ENCODE data around the gene NFX1. TPM values are rescaled to one million over a fixed set of nuclear protein-coding genes. Genes with fewer than 3 reads are reported as not detected.
"Not testable (repeated sequence)": the region's sequence is repeated elsewhere in the genome, so short reads cannot be mapped to it uniquely, and the experiment has no call there.

NFX1 gene
- total RNA-seq, 1 experiment from 2014 or later = 23.4 TPM

DNA sequence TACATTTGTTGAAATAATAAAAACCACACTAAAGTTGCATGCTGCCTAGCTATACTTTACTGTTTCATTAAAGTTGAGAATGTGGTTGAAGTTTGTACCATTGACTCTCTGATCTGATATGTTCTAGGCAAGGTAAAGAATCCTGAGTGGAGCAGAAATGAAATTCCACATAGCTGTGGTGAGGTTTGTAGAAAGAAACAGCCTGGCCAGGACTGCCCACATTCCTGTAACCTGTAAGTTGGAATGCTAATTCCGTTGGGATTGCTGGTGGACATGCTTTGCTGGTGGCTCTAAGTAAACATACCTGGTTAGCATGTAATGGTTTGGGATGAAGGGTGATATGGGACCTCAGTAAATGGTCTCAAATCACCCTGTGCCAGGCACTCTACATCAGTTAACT lies 16.8 kb downstream of the NFX1 start:
- no peak for DNase-seq (ENCODE audit: low read depth)

DNA sequence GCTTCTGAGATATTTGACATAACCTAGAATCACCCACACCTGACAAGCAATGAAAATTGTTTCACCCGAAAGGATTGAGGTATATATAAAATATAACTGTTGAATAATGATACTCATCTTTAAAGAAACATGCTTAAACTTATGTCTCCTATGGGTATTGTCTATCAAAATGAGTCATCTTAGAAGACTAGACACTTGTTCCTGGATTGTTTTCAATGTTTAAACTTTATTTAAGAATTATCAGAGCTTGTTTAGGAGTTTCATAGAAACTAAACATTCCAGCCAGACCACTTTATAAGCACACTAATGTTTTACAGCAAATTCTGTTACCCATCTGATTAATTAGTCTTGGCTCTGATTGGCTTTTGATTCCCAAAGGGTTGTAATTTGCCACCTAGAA lies 19.6 kb downstream of the NFX1 start:
- no peak for DNase-seq (ENCODE audit: low read depth)

DNA sequence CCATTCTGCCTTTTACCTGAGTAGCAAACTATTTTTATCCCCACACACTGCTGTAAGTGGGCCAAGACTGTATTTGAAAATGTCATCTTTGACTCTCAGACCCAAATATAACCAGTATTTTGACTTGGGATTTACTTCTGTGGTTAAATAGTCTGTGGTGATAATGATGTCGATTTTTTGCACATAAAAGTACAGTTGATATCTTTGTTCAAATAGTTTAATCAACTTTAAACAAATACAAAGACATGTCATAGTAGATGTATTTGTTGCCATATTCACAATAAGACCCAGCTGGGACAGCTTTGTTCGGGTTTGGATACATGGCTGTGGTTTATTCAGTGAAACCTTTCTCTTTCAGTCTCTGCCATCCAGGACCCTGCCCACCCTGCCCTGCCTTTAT lies 20.4 kb downstream of the NFX1 start:
- no peak for DNase-seq (ENCODE audit: low read depth)

DNA sequence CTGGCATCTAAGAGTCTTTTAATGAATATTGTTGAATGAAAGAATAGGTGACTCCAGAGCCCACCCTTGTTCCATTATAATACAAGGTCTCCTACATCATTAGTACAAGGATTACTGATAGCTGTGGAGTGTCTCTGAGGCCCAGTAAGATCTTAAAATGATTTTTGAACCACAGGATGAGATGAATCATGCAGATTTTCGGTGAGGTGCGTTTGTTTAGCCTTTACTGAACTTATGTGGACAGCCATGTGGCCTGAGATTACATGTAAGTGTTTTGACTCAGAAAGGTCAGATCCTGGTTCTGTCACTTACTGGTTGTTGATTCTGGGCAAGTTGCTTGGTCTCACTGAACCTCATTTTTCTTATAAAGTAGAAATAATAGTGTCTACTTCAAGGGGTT lies 21.6 kb downstream of the NFX1 start:
- DNase-seq (ENCODE audit: low read depth) = peak; percentile 27

DNA sequence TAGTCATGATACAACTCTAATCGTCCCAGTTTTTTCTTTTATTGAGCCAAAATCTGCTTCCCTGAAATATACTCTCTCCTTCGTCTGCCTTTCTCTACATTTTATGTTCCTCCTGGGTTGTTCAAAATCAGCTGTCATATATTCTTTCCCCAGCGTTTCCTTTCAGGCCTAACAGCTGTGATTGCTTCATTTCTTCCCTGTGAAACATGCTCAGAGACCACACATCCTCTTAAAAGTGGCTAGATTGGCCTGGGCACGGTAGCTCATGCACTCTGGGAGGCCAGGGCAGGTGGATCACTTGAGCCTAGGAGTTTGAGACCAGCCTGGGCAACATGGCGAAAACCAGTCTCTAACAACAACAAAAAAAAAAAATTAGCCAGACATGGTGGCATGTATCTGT lies 25.1 kb downstream of the NFX1 start:
- DNase-seq (ENCODE audit: low read depth) = peak; percentile 75

DNA sequence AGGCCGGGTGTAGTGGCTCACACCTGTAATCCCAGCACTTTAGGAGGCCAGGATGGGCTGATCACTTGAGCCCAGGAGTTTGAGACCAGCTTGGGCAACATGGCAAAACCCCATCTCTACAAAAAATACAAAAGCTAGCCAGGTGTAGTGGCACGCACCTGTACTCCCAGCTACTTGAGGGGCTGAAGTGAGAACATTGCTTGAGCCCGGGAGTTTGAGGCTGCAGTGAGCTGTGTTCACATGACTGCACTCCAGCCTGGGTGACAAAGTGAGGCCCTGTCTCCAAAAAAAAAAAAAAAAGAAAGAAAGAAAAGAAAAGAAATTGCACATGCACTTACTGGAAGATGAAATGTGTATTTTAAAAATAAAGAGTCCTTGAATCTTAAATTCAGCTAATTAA lies 26.8 kb downstream of the NFX1 start:
- not testable (repeated sequence) for DNase-seq (ENCODE audit: low read depth)

DNA sequence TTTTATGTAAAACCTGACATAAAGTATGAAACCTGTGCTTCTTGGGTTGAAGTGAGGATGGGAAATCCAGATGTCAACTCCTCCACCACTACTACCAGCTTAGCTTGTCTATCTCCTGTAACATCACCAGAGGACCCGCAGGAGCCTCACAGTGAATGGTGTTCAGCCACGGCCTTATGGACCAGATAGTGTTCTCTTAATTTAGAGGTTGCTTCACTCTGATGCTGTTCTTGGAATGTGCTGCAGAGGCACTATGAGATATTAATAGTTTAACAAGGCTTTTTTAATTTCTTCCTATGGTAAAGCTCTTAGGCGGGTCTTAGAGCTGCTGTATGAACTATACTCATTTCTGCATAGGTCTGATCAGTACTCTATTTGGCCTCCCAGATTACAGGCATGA lies 27.9 kb downstream of the NFX1 start:
- no peak for DNase-seq (ENCODE audit: low read depth)

DNA sequence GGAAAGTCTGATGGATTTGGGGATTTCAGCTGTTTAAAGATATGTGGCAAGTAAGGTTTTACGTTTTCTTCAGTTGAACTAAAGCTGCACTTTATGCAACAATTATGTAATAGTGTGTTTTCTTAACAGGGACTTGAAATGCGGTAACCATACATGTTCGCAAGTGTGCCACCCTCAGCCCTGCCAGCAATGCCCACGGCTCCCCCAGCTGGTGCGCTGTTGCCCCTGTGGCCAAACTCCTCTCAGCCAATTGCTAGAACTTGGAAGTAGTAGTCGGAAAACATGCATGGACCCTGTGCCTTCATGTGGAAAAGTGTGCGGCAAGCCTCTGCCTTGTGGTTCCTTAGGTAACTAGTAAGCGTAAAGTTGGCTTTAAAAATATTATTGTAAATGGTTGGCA lies 28.5 kb downstream of the NFX1 start:
- DNase-seq (ENCODE audit: low read depth) = no peak

DNA sequence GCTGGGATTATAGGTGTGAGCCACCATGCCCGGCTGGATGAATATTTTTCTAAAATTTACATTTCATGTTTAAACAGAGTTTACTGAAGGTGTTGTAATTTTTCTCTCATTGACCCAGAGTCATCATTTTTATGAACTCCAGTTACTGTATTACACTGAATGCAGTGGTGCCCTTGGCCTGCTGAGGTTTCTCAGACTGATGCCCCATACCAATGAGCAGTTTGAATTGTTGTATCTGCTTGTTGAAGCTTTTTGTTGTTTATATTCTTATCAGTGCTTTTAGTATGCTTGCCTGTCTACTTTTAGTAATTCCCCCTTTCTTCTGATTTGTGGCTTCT lies 29.9 kb downstream of the NFX1 start:
- no peak for DNase-seq (ENCODE audit: low read depth)

DNA sequence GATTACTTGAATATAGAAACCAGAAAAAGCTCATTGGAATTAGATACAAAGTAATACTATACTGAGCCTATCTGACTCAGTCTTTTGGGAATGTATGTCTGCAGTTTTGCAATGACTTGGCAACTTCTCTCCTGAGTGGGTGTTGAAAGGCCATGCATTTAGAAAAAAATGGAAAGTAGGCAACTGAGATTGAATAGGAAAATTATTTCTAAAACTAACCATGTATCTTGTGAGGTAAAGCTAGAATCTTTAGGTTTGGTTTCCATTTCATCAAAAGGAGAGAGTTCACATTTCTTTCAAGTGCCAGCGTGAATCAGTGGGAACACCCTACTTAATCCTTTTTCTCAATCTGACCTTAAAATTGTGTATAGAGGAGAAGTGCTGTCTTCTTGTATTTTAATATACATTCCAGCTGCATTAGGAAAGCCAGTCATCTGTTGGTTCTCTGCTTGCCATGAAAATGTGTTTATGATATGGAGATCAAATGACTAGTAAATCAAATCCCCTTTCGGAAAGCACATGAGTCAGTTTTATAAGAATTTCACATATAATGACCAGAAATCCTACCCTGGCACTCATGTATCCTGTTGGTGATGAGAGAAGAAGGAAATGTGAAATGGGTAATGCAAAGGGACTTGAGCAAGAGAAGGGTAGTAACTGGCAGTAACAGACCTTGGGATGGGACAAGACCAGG lies 30.4 kb downstream of the NFX1 start:
- DNase-seq (ENCODE audit: low read depth) = peak; percentile 94

DNA sequence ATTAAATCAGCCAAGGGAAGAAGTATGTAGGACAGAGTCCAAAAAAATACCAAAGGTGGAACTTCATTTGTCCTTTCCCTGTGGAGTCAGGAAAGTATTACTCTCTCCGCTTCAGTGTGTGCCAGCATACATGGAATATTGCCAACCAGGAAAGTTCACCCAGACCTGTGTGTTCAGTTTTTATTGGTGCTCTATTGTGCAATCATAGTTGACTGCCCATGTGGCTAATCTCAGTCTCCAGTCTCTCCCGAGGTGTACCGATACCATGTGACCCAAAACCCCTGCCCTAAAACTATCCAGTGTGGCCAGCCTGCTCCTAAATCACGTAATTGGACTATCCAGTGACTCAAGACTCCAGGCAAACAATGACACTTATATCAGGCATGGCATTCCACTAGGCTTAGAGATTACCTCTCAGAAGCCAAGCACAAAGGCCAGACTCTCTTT lies 38.8 kb downstream of the NFX1 start:
- peak; percentile 87 for DNase-seq (ENCODE audit: low read depth)

DNA sequence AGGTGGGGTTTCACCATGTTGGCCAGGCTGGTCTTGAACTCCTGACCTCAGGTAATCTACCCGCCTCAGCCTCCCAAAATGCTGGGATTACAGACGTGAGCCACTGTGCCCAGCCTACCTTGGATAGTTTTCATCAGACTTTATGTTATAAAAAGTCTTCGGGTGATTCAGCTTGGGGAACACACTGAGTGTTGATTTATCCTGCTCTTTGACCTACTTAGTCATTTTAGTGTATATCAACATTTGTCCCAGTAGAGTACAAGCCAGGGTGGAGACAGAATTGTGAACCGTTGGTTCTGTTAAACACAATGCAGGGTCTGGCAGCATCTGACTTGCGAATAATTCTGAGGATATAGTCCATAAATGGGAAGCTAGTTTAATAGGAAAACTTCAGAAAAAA lies 39.7 kb downstream of the NFX1 start:
- DNase-seq (ENCODE audit: low read depth) = peak; percentile 75

DNA sequence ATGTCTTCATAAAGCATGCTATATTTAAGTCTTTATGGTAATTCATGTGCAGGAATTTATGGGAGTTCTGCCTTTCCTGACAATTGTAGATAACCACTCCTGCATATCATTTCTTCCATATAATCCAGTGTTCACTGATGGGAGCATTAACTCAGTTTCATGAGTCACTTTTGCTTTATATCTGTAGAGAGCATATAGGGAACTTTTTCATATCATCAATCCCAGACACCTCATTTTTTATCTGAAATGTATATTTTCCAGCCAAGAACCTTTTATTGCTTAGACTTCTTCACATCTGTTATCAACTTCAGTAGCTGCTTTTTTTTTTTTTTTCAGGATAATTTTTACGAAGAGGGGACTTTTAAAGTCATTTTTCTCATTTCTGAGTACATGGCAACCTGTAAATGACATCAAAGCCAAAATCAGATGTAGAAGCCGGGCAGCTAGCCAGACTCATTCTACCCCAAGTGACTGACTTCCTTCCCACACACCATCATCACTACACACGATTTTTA lies 41.1 kb downstream of the NFX1 start:
- no peak for DNase-seq (ENCODE audit: low read depth)

DNA sequence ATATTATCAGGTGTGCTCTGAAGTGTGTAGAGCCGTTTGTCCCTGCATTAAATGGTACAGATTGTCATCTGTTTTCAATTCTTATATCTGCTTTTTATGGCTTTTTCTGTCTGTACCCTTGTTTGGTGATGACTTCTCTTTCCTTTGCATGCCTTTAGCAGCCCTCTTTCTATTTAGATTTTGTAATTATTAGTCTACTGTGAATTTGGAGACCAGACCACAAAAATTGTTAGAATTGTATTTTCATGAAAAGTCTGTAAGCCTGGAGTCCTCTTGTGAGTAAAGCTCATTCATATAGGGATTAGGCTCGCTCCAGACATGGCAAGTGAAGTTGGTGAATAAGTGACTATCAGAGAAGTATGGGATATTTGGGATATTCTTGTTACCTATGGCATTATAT lies 41.7 kb downstream of the NFX1 start:
- no peak for DNase-seq (ENCODE audit: low read depth)

DNA sequence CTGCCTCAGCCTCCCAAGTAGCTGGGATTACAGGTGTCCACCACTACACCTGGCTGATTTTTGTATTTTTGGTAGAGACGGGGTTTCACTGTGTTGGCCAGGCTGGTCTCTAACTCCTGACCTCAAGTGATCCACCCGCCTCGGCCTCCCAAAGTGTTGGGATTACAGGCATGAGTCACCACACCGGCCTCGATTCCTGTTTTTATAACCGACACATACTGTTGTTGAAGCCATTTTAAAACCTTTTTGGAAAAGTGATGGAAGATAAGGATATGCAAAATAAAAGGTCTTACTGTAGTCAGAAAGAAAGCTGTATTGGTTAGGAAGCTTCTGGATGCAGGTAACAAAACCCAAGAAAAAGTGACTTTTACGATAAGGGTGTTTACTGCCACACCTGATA lies 42.6 kb downstream of the NFX1 start:
- DNase-seq (ENCODE audit: low read depth) = not testable (repeated sequence)

DNA sequence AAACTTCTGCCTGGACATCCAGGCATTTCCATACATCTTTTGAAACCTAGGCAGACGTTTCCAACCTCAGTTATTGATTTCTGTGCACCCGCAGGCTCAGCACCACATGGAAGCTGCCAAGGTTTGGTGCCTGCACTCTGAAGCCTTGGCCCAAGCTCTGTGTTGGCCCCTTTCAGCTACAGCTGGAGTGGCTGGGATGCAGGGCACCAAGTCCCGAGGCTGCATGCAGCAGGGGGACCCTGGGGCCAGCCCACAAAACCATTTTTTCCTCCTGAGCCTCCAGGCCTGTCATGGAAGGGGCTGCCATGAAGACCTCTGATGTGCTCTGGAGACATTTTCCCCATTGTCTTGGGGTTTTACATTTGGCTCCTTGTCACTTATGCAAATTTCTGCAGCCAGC lies 49.9 kb downstream of the NFX1 start:
- DNase-seq (ENCODE audit: low read depth) = no peak

DNA sequence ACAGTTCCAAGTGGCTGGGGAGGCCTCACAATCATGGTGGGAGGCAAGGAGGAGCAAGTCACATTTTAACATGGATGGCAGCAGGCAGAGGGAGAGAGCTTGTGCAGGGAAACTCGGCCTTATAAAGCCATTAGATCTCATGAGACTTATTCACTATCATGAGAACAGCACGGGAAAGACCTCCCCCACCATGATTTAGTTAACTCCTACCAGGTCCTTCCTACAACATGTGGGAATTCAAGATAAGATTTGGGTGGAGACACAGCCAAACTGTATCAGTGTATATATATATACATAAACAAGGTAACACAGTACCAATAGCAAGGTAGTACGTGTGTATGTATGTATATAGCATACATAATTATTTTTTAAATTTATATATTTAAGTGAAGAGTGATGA lies 50.9 kb downstream of the NFX1 start:
- DNase-seq (ENCODE audit: low read depth) = no peak

DNA sequence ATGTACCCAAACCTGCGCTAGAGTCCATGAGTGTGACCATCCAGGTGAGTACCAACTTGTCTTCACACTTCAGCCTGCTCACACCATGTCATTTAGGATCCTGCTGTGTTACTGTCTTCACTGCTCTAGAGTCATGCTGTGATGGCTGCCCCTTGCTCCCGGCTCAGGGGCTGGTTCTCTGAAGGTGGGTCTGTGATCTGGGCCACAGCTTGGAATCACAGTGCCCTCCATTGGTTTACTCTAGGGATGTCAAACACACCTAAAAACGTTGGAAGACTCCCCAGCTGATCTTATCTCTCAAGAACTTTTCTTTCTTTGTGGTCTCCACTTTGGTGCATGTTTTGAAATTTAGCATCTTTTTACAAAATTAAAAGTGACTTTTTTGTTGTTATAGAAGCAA lies 53.8 kb downstream of the NFX1 start:
- DNase-seq (ENCODE audit: low read depth) = no peak

DNA sequence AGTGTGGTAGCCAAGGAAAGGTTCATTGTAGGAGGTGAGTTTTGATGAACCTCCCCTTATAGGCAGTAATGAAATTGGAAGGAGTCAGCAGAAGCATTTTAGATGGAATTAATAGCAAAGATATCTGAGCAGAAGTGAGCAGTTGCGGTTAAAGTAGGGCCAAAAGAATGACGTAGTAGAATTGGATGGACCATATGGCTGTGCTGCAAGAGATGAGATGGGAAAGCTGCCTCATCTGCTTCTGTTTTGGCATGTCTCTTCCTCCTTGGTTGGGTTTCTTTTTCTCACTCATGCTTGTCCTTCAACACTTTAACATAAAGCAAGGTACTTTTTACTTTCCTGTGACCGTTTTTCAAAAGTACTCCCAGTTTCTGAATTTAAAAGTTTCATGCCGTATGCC lies 56.2 kb downstream of the NFX1 start:
- DNase-seq (ENCODE audit: low read depth) = no peak

DNA sequence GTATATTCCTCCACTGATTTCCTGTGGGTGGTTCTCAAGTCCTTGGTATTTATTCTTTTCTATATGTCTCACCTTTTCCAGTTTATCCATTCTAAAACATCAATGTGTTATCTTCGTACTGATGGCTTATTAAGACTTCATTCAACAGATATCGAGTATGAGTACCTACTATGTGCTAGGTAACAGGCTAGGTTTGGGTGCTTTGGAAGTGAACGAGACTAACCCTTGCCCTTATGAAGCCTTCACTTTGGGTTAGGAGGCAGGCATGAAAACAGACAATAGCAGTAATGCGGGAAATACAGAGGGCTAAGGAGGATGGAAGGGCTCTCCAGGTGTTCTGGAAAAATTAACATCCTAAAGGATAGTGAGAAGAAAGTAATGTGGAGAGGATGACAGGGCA lies 58.7 kb downstream of the NFX1 start:
- no peak for DNase-seq (ENCODE audit: low read depth)

DNA sequence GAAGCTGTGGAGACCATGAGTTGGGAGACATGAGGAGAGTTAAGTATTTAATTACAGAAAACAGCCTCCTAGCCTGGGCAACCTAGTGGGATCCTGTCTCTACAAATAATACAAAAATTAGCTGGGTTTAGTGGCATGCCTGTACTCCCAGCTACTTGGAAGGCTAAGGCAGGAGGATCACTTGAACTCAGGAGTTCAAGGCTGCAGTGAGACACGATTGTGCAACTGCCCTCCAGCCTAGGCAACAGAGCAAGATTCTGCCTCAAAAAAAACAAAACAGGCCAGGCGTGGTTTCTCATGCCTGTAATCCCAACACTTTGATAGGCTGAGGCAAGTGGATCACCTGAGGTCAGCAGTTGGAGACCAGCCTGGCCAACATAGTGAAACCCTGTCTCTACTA lies 59.4 kb downstream of the NFX1 start:
- no peak for DNase-seq (ENCODE audit: low read depth)

DNA sequence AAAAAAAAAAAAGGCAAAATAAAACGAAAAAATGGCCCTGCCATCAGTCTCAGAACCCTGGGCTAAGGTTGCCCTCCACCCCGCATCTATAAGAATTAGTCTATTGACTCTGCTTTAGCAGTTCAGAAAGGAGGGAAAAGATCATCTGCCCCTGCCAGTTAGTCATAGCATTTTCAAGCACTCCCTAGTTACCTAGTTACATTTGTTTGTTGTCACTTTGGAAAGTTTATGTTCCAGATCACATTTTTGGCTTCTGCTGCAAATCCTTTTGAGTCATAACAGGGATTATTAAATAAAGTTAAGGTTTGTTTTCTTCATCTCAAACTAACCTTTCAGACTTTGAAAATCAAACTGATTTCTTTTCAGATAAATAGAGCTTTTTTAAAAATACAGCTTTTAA lies 60.0 kb downstream of the NFX1 start:
- peak; percentile 86 for DNase-seq (ENCODE audit: low read depth)

DNA sequence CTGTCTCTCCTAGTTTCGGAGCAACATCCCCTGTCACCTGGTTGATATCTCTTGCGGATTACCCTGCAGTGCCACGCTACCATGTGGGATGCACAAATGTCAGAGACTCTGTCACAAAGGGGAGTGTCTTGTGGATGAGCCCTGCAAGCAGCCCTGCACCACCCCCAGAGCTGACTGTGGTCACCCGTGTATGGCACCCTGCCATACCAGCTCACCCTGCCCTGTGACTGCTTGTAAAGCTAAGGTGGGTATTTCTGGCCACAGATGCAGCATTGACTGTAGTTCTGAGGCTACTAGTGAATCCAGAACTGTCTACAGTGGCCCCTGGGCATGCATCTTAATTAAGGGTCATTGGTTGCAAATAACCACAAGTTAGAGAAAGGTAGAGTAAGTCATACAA lies 61.2 kb downstream of the NFX1 start:
- no peak for DNase-seq (ENCODE audit: low read depth)

DNA sequence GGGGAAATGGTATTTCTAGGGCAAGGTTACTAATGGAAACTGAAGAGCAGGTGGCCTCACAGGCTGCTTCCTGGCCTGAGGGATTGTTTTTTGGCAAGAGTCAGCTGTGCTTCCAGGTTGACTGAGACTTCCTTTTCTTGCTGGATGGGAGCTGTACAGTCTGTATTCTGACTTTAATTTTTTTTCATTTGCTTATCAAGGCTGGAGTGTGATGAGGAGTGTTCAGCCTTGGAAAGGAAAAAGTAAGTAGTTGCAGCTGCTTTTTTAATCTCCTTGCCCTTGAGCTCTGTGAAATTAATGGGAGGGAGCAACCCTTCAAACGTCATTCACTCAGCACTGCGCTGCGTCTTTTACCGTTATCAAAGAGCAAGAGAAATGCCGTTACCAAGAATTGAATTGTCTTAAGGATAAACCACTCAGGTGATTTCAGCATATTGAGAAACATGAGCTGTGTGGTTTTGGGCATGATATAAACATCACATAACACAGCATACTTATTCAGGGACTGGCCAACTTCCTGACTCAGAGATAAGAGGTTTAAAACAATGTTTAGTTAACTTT lies 64.4 kb downstream of the NFX1 start:
- no peak for DNase-seq (ENCODE audit: low read depth)

Measured in LHCN-M2 (cell line).